HepG2 (cell line): ENCODE measurements around the gene YY2. TPM values are rescaled to one million over a fixed set of nuclear protein-coding genes. Genes with fewer than 3 reads are reported as not detected.

ENCODE experiments used
- ATAC-seq: fragments of 200-7000 bp; cut with Tn5 transposase; 3 replicates; pipeline ENCODE4 v1.9.1; 2020; ENCODE audit warnings: mild to moderate bottlenecking, moderate library complexity
- BruUV-seq: library from RNA; stranded (reverse); fragments of 400-500 nt; replicated peaks from 2 replicates; lab custom pipeline; 2021; lab: Mats Ljungman, UMichigan
- CTCF ChIA-PET: fragments of 300-600 bp; formaldehyde crosslinking; extraction: SDS; loops from one replicate; lab custom pipeline; 2021; ENCODE audit warnings: low total read pairs, inconsistent platforms, low intra/inter-chr PET ratio; lab: Yijun Ruan, JAX
- POLR2A ChIA-PET: fragments of 350-600 bp; sonication (Branson Sonifier 250); formaldehyde crosslinking; loops from one replicate; lab custom pipeline; 2020; ENCODE audit warnings: antibody characterized with exemption, inconsistent platforms; lab: Yijun Ruan, JAX
- DNase-seq: peaks from one replicate; pipeline ENCODE4 v3.0.0-alpha.2; 2015; ENCODE audit warnings: low spot score
- FAIRE-seq: peaks from 3 replicates; lab custom pipeline; 2011; peaks lifted over from hg19 to GRCh38; lab: Jason Lieb, UNC
- H2AFZ ChIP-seq: one replicate; pipeline ENCODE4 v1.6.1; 2011; ENCODE audit warnings: low read length, inconsistent platforms
- H3K27ac ChIP-seq: fragments of 300-600 bp; 3 replicates; pipeline ENCODE4 v1.8.0; 2011; ENCODE audit warnings: mixed run types, mild to moderate bottlenecking, mixed read lengths, low read length, inconsistent platforms; ENCODE audit not compliant: insufficient read depth; ENCODE audit errors: extremely low read length
- H3K27me3 ChIP-seq, 2 experiments: fragments of 200-600 bp in 1 of 2; 2 replicates in 1 of 2; 3 replicates in 1 of 2; pipeline versions ENCODE4 v1.6.0 to v1.8.0; 2011; ENCODE audit warnings: low read length in 2 of 2, mild to moderate bottlenecking in 2 of 2, moderate library complexity in 2 of 2, inconsistent platforms in 1 of 2; ENCODE audit not compliant: insufficient read depth in 2 of 2, control insufficient read depth in 1 of 2
- H3K36me3 ChIP-seq, 2 experiments: fragments of 200-600 bp in 1 of 2; replicated peaks in 1 of 2; 2 replicates in 1 of 2; 3 replicates in 1 of 2; pipeline versions ENCODE4 v1.5.1 to v1.8.0; 2011; ENCODE audit warnings: low read length in 2 of 2, inconsistent platforms in 1 of 2; ENCODE audit not compliant: insufficient read depth in 2 of 2, control insufficient read depth in 1 of 2
- H3K4me1 ChIP-seq: 2 replicates; pipeline ENCODE4 v1.5.1; 2012; ENCODE audit warnings: low read length, inconsistent platforms; ENCODE audit not compliant: insufficient read depth
- H3K4me2 ChIP-seq: 2 replicates; pipeline ENCODE4 v1.6.0; 2011; ENCODE audit warnings: low read depth, low read length, inconsistent platforms
- H3K4me3 ChIP-seq, 3 experiments: fragments of 200-600 bp in 1 of 3; sonication (generic), shearing (Covaris generic) in 1 of 3; replicated peaks in 1 of 3; 2 replicates each; pipeline ENCODE4 v1.5.1; 2011 to 2016; ENCODE audit warnings: low read length in 3 of 3, inconsistent platforms in 2 of 3, low read depth in 2 of 3, mild to moderate bottlenecking in 2 of 3, control low read depth in 1 of 3, mixed read lengths in 1 of 3; ENCODE audit not compliant: insufficient read depth in 1 of 3
- H3K79me2 ChIP-seq: one replicate; pipeline ENCODE4 v1.6.1; 2011; ENCODE audit warnings: low read length, inconsistent platforms; ENCODE audit not compliant: insufficient read depth
- H3K9ac ChIP-seq: 2 replicates; pipeline ENCODE4 v1.6.0; 2011; ENCODE audit warnings: mild to moderate bottlenecking, low read depth, low read length, inconsistent platforms; ENCODE audit not compliant: insufficient read depth
- H3K9me3 ChIP-seq: 2 replicates; pipeline ENCODE4 v1.5.1; 2012; ENCODE audit warnings: mild to moderate bottlenecking, low read length
- H4K20me1 ChIP-seq: 2 replicates; pipeline ENCODE4 v1.6.0; 2011; ENCODE audit warnings: inconsistent platforms, mild to moderate bottlenecking, low read length, moderate library complexity; ENCODE audit not compliant: insufficient read depth
- KDM5A ChIP-seq: fragments of 200-600 bp; sonication (generic); IDR thresholded peaks from 2 replicates; pipeline ENCODE4 v1.7.0; 2018; ENCODE audit warnings: antibody characterized with exemption, mild to moderate bottlenecking, low read length, borderline replicate concordance
- MTA1 ChIP-seq: sonication (generic); formaldehyde crosslinking; IDR thresholded peaks from 2 replicates; pipeline ENCODE4 v1.4.0; 2020; ENCODE audit warnings: missing genetic modification reagents, mild to moderate bottlenecking, borderline replicate concordance
- SP2 ChIP-seq: sonication (generic); formaldehyde crosslinking; IDR thresholded peaks from 2 replicates; pipeline ENCODE4 v1.5.1; 2020; ENCODE audit warnings: mild to moderate bottlenecking, missing genetic modification reagents
- STAT5B ChIP-seq: sonication (generic); formaldehyde crosslinking; IDR thresholded peaks from 2 replicates; pipeline ENCODE4 v1.4.0; 2020; ENCODE audit warnings: missing genetic modification reagents
- ZNF616 ChIP-seq: sonication (generic); formaldehyde crosslinking; IDR thresholded peaks from 2 replicates; pipeline ENCODE4 v1.5.0; 2020; ENCODE audit warnings: low read depth, mild to moderate bottlenecking, missing genetic modification reagents
- ZNF713 ChIP-seq: sonication (generic); formaldehyde crosslinking; IDR thresholded peaks from 2 replicates; pipeline ENCODE4 v1.4.0; 2020; ENCODE audit warnings: mild to moderate bottlenecking, missing genetic modification reagents
- WGBS: methylation state at CpG from one replicate; pipeline ENCODE4 v1.1.6; 2017; ENCODE audit warnings: low lambda C conversion rate; 5-methylcytosine and 5-hydroxymethylcytosine counted together
- in situ Hi-C: cut with HindIII; loops from 2 replicates; pipeline ENCODE4 v1.10.0; 2017; ENCODE audit warnings: low pct_unique_long_range_greater_than_20kb; ENCODE audit not compliant: extremely low pct_ligation_motif_present
- intact Hi-C: fragments of 100-400 bp; cut with micrococcal nuclease; formaldehyde crosslinking; loops from one replicate; pipeline ENCODE4 v1.10.0; 2022; ENCODE audit not compliant: unreplicated experiment
- polyA plus RNA-seq, 8 experiments: library from polyadenylated mRNA; depleted of rRNA in 3 of 8; stranded (reverse) in 7 of 8; unstranded in 1 of 8; fragments of >200 nt; fragmentation: Illumina TruSeq in 4 of 8; extraction: Trizol in 4 of 8; gene quantifications; 2 replicates each; pipeline versions ENCODE4 v1.2.1 to v1.2.3, GENCODE V29; 2011 to 2016; ENCODE audit warnings: low read depth in 4 of 8, missing spikeins in 1 of 8, mixed read lengths in 1 of 8; ENCODE audit not compliant: insufficient read depth in 1 of 8
- total RNA-seq, 5 experiments: library from RNA; depleted of rRNA; stranded (reverse); fragments of >200 nt; fragmentation: Illumina TruSeq; extraction: Trizol; gene quantifications; 2 replicates each; pipeline ENCODE4 v1.2.3, GENCODE V29; 2016; ENCODE audit warnings: low read depth in 1 of 5
- TF ChIP-seq, protein P1 (sequence below): IDR thresholded peaks from 2 replicates; pipeline ENCODE4 v1.6.1; 2016; ENCODE audit warnings: mild to moderate bottlenecking

Gene YY2
- total and polyA plus RNA-seq, 2 of the 13 experiments (the other 11 are each of a cell fraction or from before 2014, with no cell fraction given) = 0.34 to 0.44 TPM

DNA sequence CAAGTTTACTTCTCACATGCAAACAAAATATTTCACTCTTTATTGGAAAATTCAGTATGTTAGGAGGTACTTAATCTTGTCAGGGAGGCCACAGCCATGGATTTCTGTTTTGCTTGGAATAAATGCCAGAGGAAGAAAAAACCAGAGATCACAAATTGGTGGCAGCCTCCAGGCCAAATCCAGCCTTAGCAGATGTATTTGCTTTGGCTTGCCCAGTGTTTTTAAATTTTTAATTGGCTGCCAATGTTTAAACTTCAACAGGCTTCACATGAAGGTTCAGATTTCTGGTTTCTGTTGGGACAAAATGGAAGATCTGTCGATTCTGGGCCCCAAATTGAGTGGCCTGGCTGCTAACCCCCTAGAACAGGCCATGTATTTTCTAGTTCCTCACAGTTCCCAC is 19.2 kb downstream of the YY2 start:
- 67% methylated on average over 1 of the region's 1 CpG for WGBS

GRCh38 chrX:21881881-21882574 is 26.2 kb downstream of the YY2 start:
- Histone ChIP-seq H3K9me3 (no peaks in the 10 kb centered on the region), H3K36me3 (no peaks in the 10 kb centered on the region), H3K4me2 (no peak overlapping the region), H3K79me2 (no peaks in the 10 kb centered on the region), H3K4me3 (no peak overlapping the region), H3K27me3 (no peaks in the 10 kb centered on the region), H3K9ac (no peak overlapping the region), H2AFZ (no peak overlapping the region), H3K27ac (no peak overlapping the region), H3K4me1 (peaks cover 14% of the 10 kb centered on the region; the same call in 1 of the 2 replicates), H4K20me1 (no peaks in the 10 kb centered on the region)
- BruUV-seq = no TSS peak
- WGBS = 98% methylated on average over 3 of the region's 3 CpGs
- no peak for DNase-seq
- no peak for FAIRE-seq
- intact Hi-C loops = no loop called here
- no peak for ATAC-seq
- POLR2A ChIA-PET = no interaction called here
- CTCF ChIA-PET = no interaction called here
- in situ Hi-C loops = no loop called here
- TF ChIP-seq, protein P1, sequence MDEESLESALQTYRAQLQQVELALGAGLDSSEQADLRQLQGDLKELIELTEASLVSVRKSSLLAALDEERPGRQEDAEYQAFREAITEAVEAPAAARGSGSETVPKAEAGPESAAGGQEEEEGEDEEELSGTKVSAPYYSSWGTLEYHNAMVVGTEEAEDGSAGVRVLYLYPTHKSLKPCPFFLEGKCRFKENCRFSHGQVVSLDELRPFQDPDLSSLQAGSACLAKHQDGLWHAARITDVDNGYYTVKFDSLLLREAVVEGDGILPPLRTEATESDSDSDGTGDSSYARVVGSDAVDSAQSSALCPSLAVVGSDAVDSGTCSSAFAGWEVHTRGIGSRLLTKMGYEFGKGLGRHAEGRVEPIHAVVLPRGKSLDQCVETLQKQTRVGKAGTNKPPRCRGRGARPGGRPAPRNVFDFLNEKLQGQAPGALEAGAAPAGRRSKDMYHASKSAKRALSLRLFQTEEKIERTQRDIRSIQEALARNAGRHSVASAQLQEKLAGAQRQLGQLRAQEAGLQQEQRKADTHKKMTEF (CRISPR knock-in tag) = no peak
- no peak for TF ChIP-seq ZNF616
- TF ChIP-seq STAT5B (CRISPR knock-in tag) = no peak

More for the DNA sequence above, 19.2 kb downstream of the YY2 start:
- no peak overlapping the region for H2AFZ ChIP-seq
- H3K27me3 ChIP-seq = no peaks in the 10 kb centered on the region
- no TSS peak for BruUV-seq
- H3K9me3 ChIP-seq = no peaks in the 10 kb centered on the region
- no peaks in the 10 kb centered on the region for H3K4me1 ChIP-seq
- no peaks in the 10 kb centered on the region for H3K36me3 ChIP-seq
- POLR2A ChIA-PET = no interaction called here
- in situ Hi-C loops = no loop called here
- H3K27ac ChIP-seq = no peak overlapping the region
- H3K9ac ChIP-seq = no peak overlapping the region
- no peak overlapping the region for H3K4me3 ChIP-seq
- DNase-seq (no peak), ATAC-seq (no peak), FAIRE-seq (no peak)
- no peaks in the 10 kb centered on the region for H4K20me1 ChIP-seq
- H3K79me2 ChIP-seq = no peaks in the 10 kb centered on the region
- TF ChIP-seq KDM5A (no peak), ZNF713 (CRISPR knock-in tag) (no peak), SP2 (CRISPR knock-in tag) (no peak), MTA1 (CRISPR knock-in tag) (no peak)
- intact Hi-C loops = no loop called here
- CTCF ChIA-PET = no interaction called here
- no peak overlapping the region for H3K4me2 ChIP-seq
